ENCODE data around the gene SMPDL3B. TPM values are rescaled to one million over a fixed set of nuclear protein-coding genes. Genes with fewer than 3 reads are reported as not detected.

SMPDL3B gene
- total and polyA plus RNA-seq, 2 donors from 2014 or later = 5.9 to 9.7 TPM

- intact Hi-C loops (cut with DNase I) = loop anchor here (10.0 kb wide), 1 partner anchor 117 kb away; no protein-coding TSS in a partner anchor
Measured at GRCh38 chr1:27971674-27972073, 36.9 kb downstream of the SMPDL3B start.

GRCh38 chr1:27972141-27972540, 37.3 kb downstream of the SMPDL3B start:
- Histone ChIP-seq H3K36me3 (ENCODE audit: control insufficient read depth in 2 of 3, insufficient read depth in 3 of 3, low read length in 3 of 3) (peaks cover 0 to 34% (median 18%) of the 10 kb centered on the region in 3 donors), H3K9me3 (ENCODE audit: control insufficient read depth in 2 of 3, insufficient read depth in 1 of 3, low read length in 3 of 3) (no peaks in the 10 kb centered on the region), H3K27me3 (ENCODE audit: control insufficient read depth, insufficient read depth, low read length) (no peaks in the 10 kb centered on the region), H3K4me3 (ENCODE audit: low read length in 3 of 3) (no peak overlapping the region), H3K9ac (ENCODE audit: low read length in 3 of 3) (no peak overlapping the region), H3K27ac (ENCODE audit: low read depth in 2 of 2, low read length in 2 of 2) (no peak overlapping the region), H3K4me1 (ENCODE audit: control insufficient read depth in 2 of 3, insufficient read depth in 2 of 3, low read depth in 1 of 3, low read length in 3 of 3) (peaks cover 0 to 2% (median 0%) of the 10 kb centered on the region in 3 donors)
- intact Hi-C loops (cut with DNase I) = loop anchor here (10.0 kb wide), 1 partner anchor 117 kb away; no protein-coding TSS in a partner anchor
- DNase-seq = no peak
- no peak for TF ChIP-seq CTCF (IDR thresholded peaks at IDR 0.05; ENCODE audit: borderline replicate concordance, extremely low read depth, insufficient read depth)
- FAIRE-seq = no peak

More at GRCh38 chr1:27971674-27972073, 36.9 kb downstream of the SMPDL3B start:
- Histone ChIP-seq H3K36me3 (ENCODE audit: control insufficient read depth in 2 of 3, insufficient read depth in 3 of 3, low read length in 3 of 3) (peaks cover 0 to 29% (median 17%) of the 10 kb centered on the region in 3 donors), H3K9me3 (ENCODE audit: control insufficient read depth in 2 of 3, insufficient read depth in 1 of 3, low read length in 3 of 3) (no peaks in the 10 kb centered on the region), H3K27me3 (ENCODE audit: control insufficient read depth, insufficient read depth, low read length) (no peaks in the 10 kb centered on the region), H3K4me1 (ENCODE audit: control insufficient read depth in 2 of 3, insufficient read depth in 2 of 3, low read depth in 1 of 3, low read length in 3 of 3) (peaks cover 0 to 2% (median 0%) of the 10 kb centered on the region in 3 donors), H3K9ac (ENCODE audit: low read length in 3 of 3) (no peak overlapping the region), H3K4me3 (ENCODE audit: low read length in 3 of 3) (no peak overlapping the region), H3K27ac (ENCODE audit: low read depth in 2 of 2, low read length in 2 of 2) (no peak overlapping the region)
- TF ChIP-seq CTCF (IDR thresholded peaks at IDR 0.05; ENCODE audit: borderline replicate concordance, extremely low read depth, insufficient read depth) = no peak
- FAIRE-seq = no peak
- no peak for DNase-seq

- Histone ChIP-seq H3K27ac (ENCODE audit: low read depth in 2 of 2, low read length in 2 of 2) (no peak overlapping the region), H3K27me3 (ENCODE audit: control insufficient read depth, insufficient read depth, low read length) (no peaks in the 10 kb centered on the region), H3K9me3 (ENCODE audit: control insufficient read depth in 2 of 3, insufficient read depth in 1 of 3, low read length in 3 of 3) (no peaks in the 10 kb centered on the region), H3K4me1 (ENCODE audit: control insufficient read depth in 2 of 3, insufficient read depth in 2 of 3, low read depth in 1 of 3, low read length in 3 of 3) (peaks cover 0 to 2% (median 0%) of the 10 kb centered on the region in 3 donors), H3K36me3 (ENCODE audit: control insufficient read depth in 2 of 3, insufficient read depth in 3 of 3, low read length in 3 of 3) (peaks cover 0 to 30% (median 17%) of the 10 kb centered on the region in 3 donors), H3K9ac (ENCODE audit: low read length in 3 of 3) (no peak overlapping the region), H3K4me3 (ENCODE audit: low read length in 3 of 3) (no peak overlapping the region)
- DNase-seq (no peak), FAIRE-seq (no peak)
- TF ChIP-seq CTCF (IDR thresholded peaks at IDR 0.05; ENCODE audit: borderline replicate concordance, extremely low read depth, insufficient read depth) = no peak
- intact Hi-C loops (cut with DNase I) = loop anchor here (10.0 kb wide), 1 partner anchor 119 kb away; no protein-coding TSS in a partner anchor
Measured at GRCh38 chr1:27973771-27974416, 39.1 kb downstream of the SMPDL3B start.

Measured in kidney (tissue), 14 donors.